Cardiac muscle cell (in vitro differentiated cells and primary cell): ENCODE measurements around the gene CDH23. TPM values are rescaled to one million over a fixed set of nuclear protein-coding genes. Genes with fewer than 3 reads are reported as not detected.
A peak's percentile ranks its signal among the peaks of the same experiment; 100 is the strongest.

ENCODE experiments used
- DNase-seq, 2 donors: peaks; one replicate each; pipeline versions ENCODE4 v3.0.0 to v3.0.0-alpha.2; 2010 to 2017; ENCODE audit warnings: low read depth in 1 of 2, low spot score in 1 of 2
- H3K27ac ChIP-seq: fragments of 200-600 bp; sonication (generic); 2 replicates; pipeline ENCODE4 v1.5.1; 2016
- H3K27me3 ChIP-seq: fragments of 200-600 bp; sonication (generic); 2 replicates; pipeline ENCODE4 v1.6.0; 2016; ENCODE audit warnings: control low read depth
- H3K36me3 ChIP-seq: fragments of 200-600 bp; sonication (generic); 2 replicates; pipeline ENCODE4 v1.5.1; 2016; ENCODE audit warnings: control low read depth
- H3K4me1 ChIP-seq: fragments of 200-600 bp; sonication (generic); 2 replicates; pipeline ENCODE4 v1.8.1; 2017; ENCODE audit warnings: low read depth, mild to moderate bottlenecking, mixed run types
- H3K4me3 ChIP-seq: fragments of 200-600 bp; sonication (generic); 2 replicates; pipeline ENCODE4 v1.5.1; 2016; ENCODE audit warnings: mild to moderate bottlenecking
- H3K9me3 ChIP-seq: fragments of 200-600 bp; sonication (generic); 2 replicates; pipeline ENCODE4 v1.5.1; 2017; ENCODE audit warnings: low read depth, mild to moderate bottlenecking, control low read depth
- polyA plus RNA-seq: library from polyadenylated mRNA; unstranded; fragments of >200 nt; fragmentation: Nextera tagmentation; extraction: Ambion mirVana; gene quantifications from 2 replicates; pipeline ENCODE4 v1.2.1, GENCODE V29; 2016
- total RNA-seq: library from RNA; depleted of rRNA; stranded (reverse); fragments of >200 nt; gene quantifications from 2 replicates; pipeline ENCODE4 v1.2.3, GENCODE V29; 2016
- TF ChIP-seq, protein P1 (sequence below): IDR thresholded peaks from 2 replicates; pipeline ENCODE4 v1.5.1; 2012; ENCODE audit warnings: low read depth, mild to moderate bottlenecking, low read length

Gene CDH23
- total and polyA plus RNA-seq, 2 experiments from 2014 or later: 0.05 to 0.51 TPM

DNA sequence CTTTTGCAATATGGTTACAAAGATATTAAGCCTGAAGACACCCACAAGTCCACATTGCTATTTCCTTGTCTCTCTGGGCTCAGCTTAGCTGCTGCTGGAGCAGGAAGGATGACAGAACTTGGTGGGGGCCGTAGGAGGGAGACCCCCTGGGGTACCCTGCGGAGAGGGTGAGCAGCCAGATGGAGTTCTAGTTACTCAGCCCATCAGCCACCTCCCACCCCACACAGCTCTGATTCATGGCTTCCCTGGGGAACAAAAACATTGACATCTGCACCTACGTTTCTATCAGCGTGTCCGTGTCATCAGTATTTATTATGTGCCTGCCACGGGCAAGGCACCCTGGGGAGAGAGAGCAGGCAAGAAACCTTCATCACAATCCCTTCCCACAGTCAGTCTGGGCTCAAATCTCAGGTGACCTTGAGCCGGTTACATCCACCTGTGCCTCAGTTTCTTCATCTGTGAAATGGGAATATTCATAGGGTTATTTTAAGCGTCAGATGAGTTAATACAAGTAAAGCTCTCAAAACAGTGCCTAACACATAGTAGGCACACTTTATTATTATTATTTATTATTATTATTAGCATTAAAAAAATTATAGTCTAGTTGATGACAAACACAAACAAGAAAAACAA is 191.3 kb downstream of the CDH23 start:
- Histone ChIP-seq H3K27ac (no peak overlapping the region), H3K4me3 (no peak overlapping the region), H3K27me3 (no peaks in the 10 kb centered on the region), H3K4me1 (no peaks in the 10 kb centered on the region), H3K36me3 (no peaks in the 10 kb centered on the region), H3K9me3 (no peaks in the 10 kb centered on the region)
- TF ChIP-seq, protein P1, sequence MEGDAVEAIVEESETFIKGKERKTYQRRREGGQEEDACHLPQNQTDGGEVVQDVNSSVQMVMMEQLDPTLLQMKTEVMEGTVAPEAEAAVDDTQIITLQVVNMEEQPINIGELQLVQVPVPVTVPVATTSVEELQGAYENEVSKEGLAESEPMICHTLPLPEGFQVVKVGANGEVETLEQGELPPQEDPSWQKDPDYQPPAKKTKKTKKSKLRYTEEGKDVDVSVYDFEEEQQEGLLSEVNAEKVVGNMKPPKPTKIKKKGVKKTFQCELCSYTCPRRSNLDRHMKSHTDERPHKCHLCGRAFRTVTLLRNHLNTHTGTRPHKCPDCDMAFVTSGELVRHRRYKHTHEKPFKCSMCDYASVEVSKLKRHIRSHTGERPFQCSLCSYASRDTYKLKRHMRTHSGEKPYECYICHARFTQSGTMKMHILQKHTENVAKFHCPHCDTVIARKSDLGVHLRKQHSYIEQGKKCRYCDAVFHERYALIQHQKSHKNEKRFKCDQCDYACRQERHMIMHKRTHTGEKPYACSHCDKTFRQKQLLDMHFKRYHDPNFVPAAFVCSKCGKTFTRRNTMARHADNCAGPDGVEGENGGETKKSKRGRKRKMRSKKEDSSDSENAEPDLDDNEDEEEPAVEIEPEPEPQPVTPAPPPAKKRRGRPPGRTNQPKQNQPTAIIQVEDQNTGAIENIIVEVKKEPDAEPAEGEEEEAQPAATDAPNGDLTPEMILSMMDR: no peak
- DNase-seq: no peak

DNA sequence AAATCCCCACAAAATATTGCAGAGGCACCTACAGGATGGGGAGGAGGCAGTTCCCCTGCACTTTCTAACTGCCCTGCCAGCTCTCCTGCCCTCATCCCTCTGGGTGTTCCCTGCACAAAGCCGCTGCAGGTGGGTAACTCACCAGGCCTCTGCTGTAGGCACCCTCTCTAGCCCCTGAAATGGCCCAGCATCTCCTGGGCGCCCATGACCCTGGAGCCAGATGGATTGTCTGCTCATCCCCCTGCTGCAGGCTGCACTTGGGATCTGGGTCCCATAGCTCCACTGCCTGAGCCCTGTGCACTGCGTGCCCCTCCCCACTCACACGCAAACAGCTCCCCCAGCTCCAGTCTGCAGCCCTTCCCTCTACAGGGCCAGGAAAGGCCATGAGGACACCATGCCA is 192.0 kb downstream of the CDH23 start:
- Histone ChIP-seq H3K27me3 (no peaks in the 10 kb centered on the region), H3K4me1 (no peaks in the 10 kb centered on the region), H3K36me3 (no peaks in the 10 kb centered on the region), H3K27ac (no peak overlapping the region), H3K4me3 (no peak overlapping the region), H3K9me3 (no peaks in the 10 kb centered on the region)
- TF ChIP-seq, protein P1: no peak
- no peak for DNase-seq

DNA sequence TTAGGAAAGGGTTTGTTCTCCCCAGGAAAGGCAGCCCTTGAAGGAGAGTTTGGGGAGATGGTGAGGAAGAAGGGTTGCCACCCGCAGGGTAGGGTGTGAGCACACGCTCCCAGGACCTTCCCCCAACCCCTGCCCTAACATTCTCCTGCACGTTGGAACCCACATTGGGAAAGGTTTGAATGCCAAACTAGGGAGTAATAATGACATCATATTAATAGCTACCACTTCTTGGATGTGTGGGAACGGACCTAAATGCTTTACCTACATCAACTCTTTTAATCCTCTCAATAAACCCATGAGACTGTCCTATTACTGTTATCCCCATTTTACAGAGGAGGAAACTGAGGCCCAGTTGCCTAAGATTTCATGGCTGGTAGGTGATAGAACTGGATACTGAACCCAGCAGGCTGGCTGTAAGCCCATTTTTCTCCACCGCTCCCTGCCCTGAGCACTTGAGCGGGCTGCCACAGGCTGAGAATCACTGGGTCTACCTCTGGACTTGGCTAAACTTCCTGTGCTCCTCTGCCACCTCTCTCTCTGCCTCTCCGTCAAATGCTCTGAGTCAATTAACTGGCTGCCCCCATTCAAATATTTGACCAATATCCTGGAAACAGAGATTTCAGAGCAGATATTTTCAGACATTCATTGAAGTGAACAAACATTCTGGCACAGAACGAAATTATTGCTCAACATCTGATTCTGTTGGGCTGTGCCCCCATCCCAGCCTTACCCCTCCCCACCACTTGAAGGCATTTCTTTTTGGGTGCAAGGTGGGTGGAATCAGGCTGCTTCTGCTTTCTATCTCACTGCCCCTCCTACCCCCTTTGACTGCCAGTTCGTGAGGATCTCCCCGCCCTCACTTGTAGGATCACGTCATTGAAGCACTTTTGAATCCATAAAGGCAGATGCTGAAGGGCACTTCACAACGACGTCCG is 193.2 kb downstream of the CDH23 start:
- DNase-seq: peak in 1 of 2 donors; percentile 30
- Histone ChIP-seq H3K4me3 (no peak overlapping the region), H3K9me3 (no peaks in the 10 kb centered on the region), H3K27ac (no peak overlapping the region), H3K4me1 (no peaks in the 10 kb centered on the region), H3K27me3 (no peaks in the 10 kb centered on the region), H3K36me3 (no peaks in the 10 kb centered on the region)
- TF ChIP-seq, protein P1: no peak

DNA sequence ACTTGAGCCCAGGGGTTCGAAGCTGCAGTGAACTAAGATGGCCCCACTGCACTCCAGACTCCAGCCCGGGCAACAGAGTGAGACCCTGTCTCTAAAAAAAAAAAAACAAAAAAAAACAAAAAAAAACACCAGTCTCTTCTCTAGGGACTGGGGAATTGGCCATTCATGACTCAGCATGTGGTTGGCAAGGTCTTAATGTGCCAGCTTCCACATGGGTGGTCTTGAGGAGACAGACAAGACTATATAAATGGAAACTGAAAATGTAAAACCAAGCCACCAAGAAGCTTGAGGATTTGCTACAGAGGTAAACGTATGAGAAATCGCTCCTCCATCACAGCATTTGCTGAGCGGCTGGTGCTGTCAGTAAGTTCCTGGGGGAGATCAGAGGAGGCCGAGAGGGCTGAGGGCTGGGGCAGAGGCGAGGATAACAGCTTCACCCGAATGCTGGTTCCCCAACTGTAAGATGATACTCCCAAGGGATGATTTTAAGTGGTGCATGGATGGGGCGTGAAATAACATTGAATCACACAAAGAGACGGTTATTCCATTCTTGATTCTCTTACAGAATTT is 194.1 kb downstream of the CDH23 start:
- Histone ChIP-seq H3K4me1 (no peaks in the 10 kb centered on the region), H3K4me3 (no peak overlapping the region), H3K9me3 (no peaks in the 10 kb centered on the region), H3K36me3 (no peaks in the 10 kb centered on the region), H3K27me3 (no peaks in the 10 kb centered on the region), H3K27ac (no peak overlapping the region)
- TF ChIP-seq, protein P1: no peak
- DNase-seq: no peak

DNA sequence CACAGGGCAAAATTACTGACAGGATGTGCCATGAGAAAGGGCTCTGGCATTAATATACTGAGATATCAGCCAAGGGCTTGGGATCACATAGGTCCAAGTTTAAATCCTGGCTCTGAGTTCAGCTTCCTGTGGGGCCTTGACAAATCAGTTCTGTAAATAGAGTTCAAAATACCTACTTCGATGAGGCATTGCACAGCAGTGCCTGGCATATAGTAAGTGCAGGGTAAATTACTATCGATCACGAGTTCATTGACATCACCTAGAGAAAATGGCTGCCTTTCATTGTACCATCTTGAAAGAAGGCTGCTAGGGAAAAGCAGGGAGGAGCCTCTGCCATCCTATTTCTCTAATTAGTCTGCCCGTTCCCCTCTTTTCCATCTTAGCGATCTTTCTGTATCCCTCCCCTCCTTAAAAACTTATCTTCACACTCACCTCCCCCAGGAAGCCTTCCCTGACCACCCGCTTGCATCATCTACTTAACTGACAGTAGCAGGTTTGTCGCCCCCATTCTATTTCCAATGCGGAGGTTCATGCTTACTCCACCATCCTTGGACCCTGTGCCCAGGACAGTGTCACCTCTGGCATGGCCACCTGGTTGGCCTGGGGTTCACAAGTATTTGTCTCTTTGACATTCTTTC is 198.3 kb downstream of the CDH23 start:
- no peaks in the 10 kb centered on the region for H3K36me3 ChIP-seq
- no peak overlapping the region for H3K27ac ChIP-seq
- TF ChIP-seq, protein P1: no peak
- H3K27me3 ChIP-seq: no peaks in the 10 kb centered on the region
- no peaks in the 10 kb centered on the region for H3K9me3 ChIP-seq
- no peak overlapping the region for H3K4me3 ChIP-seq
- no peaks in the 10 kb centered on the region for H3K4me1 ChIP-seq
- no peak for DNase-seq
